Measurements from ENCODE around the gene HSPA13. TPM values are rescaled to one million over a fixed set of nuclear protein-coding genes. Genes with fewer than 3 reads are reported as not detected.
"Not testable (repeated sequence)": the region's sequence is repeated elsewhere in the genome, so short reads cannot be mapped to it uniquely, and the experiment has no call there.

Gene HSPA13
- total and polyA plus RNA-seq, 2 experiments from 2014 or later, result 51.6 to 76.2 TPM

DNA sequence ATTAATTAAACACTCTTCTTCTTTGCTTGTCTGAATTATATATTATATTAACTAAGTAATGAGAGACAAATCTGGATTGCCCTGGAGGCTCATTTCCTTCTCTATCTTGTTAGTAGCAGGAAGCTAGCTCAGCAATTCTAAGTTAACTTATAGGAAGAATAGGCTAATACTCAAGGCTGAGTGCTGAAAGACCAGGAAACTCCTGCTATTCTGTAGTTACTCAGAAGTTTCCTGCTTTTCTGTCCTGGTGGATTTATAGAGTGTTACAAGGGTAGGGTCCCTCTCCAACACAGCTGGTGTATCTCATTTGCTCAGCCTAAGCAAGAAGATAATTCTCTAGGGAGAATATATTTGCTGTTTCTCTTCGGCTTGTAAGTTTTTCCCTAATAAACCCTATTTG is 29.2 kb downstream of the HSPA13 start:
- H3K4me2 ChIP-seq (ENCODE audit: unreplicated experiment), result no peak overlapping the region
- no peaks in the 10 kb centered on the region for H3K79me2 ChIP-seq (ENCODE audit: insufficient read depth)
- H3K9ac ChIP-seq, result no peak overlapping the region
- H3K4me3 ChIP-seq, result no peak overlapping the region
- H3K27me3 ChIP-seq (replicated peaks; ENCODE audit: insufficient read depth), result no peaks in the 10 kb centered on the region
- 25 to 33% methylated on average over 1 of the region's 1 CpG for WGBS, 2 experiments (ENCODE audit: low coverage in 1 of 2, low lambda C conversion rate in 2 of 2, missing lambda C conversion rate in 2 of 2)
- H3F3A ChIP-seq (ENCODE audit: insufficient read depth), result no peaks in the 10 kb centered on the region
- no peaks in the 10 kb centered on the region for H3K9me2 ChIP-seq (ENCODE audit: insufficient read depth)
- TF ChIP-seq EZH2phosphoT487 (IDR thresholded peaks at IDR 0.05; ENCODE audit: insufficient read depth, low read depth), result no peak
- no peak for TF ChIP-seq EZH2 (IDR thresholded peaks at IDR 0.05; ENCODE audit: insufficient read depth, poor library complexity, severe bottlenecking)
- no peaks in the 10 kb centered on the region for H3K4me1 ChIP-seq (ENCODE audit: insufficient read depth)
- H3K36me3 ChIP-seq (ENCODE audit: low read depth), result no peaks in the 10 kb centered on the region
- H4K20me1 ChIP-seq (ENCODE audit: insufficient read depth), result no peaks in the 10 kb centered on the region
- H2AFZ ChIP-seq, result no peak overlapping the region
- in situ Hi-C loops (cut with MboI), result no loop called here
- no peak overlapping the region for H3K27ac ChIP-seq
- no peaks in the 10 kb centered on the region for H3K9me3 ChIP-seq (ENCODE audit: low read depth)
- DNase-seq, result no peak

- no peaks in the 10 kb centered on the region for H3K9me2 ChIP-seq (ENCODE audit: insufficient read depth)
- H3K36me3 ChIP-seq (ENCODE audit: low read depth), result no peaks in the 10 kb centered on the region
- no peak overlapping the region for H3K9ac ChIP-seq
- no peak overlapping the region for H3K4me2 ChIP-seq (ENCODE audit: unreplicated experiment)
- no peak overlapping the region for H2AFZ ChIP-seq
- DNase-seq, result no peak
- H3K79me2 ChIP-seq (ENCODE audit: insufficient read depth), result no peaks in the 10 kb centered on the region
- H4K20me1 ChIP-seq (ENCODE audit: insufficient read depth), result no peaks in the 10 kb centered on the region
- no peak for TF ChIP-seq EZH2 (IDR thresholded peaks at IDR 0.05; ENCODE audit: insufficient read depth, poor library complexity, severe bottlenecking)
- TF ChIP-seq EZH2phosphoT487 (IDR thresholded peaks at IDR 0.05; ENCODE audit: insufficient read depth, low read depth), result no peak
- no peaks in the 10 kb centered on the region for H3K9me3 ChIP-seq (ENCODE audit: low read depth)
- no peak overlapping the region for H3K27ac ChIP-seq
- H3K4me1 ChIP-seq (ENCODE audit: insufficient read depth), result no peaks in the 10 kb centered on the region
- no peaks in the 10 kb centered on the region for H3F3A ChIP-seq (ENCODE audit: insufficient read depth)
- H3K4me3 ChIP-seq, result no peak overlapping the region
- in situ Hi-C loops (cut with MboI), result no loop called here
- no peaks in the 10 kb centered on the region for H3K27me3 ChIP-seq (replicated peaks; ENCODE audit: insufficient read depth)
These were observed 29.7 kb downstream of the HSPA13 start for GRCh38 chr21:14353231-14353630.

GRCh38 chr21:14327346-14327745 is 55.6 kb downstream of the HSPA13 start:
- in situ Hi-C loops (cut with MboI); H3F3A ChIP-seq (ENCODE audit: insufficient read depth); H3K27me3 ChIP-seq (replicated peaks; ENCODE audit: insufficient read depth); H3K79me2 ChIP-seq (ENCODE audit: insufficient read depth); DNase-seq; H3K36me3 ChIP-seq (ENCODE audit: low read depth); H3K4me3 ChIP-seq; H3K27ac ChIP-seq; H3K9me3 ChIP-seq (ENCODE audit: low read depth); H4K20me1 ChIP-seq (ENCODE audit: insufficient read depth); H3K4me2 ChIP-seq (ENCODE audit: unreplicated experiment); H3K4me1 ChIP-seq (ENCODE audit: insufficient read depth); H3K9me2 ChIP-seq (ENCODE audit: insufficient read depth); H3K9ac ChIP-seq; H2AFZ ChIP-seq: not testable (repeated sequence)
- 32% methylated on average over 2 of the region's 2 CpGs for WGBS, 2 experiments (ENCODE audit: low coverage in 1 of 2, low lambda C conversion rate in 2 of 2, missing lambda C conversion rate in 2 of 2)

- no peak overlapping the region for H3K4me2 ChIP-seq (ENCODE audit: unreplicated experiment)
- H3K9me2 ChIP-seq (ENCODE audit: insufficient read depth), result no peaks in the 10 kb centered on the region
- whole genome bisulfite sequencing, 2 experiments (ENCODE audit: low coverage in 1 of 2, low lambda C conversion rate in 2 of 2, missing lambda C conversion rate in 2 of 2), result 16% methylated on average over 2 of the region's 2 CpGs
- in situ Hi-C loops (cut with MboI), result no loop called here
- no peaks in the 10 kb centered on the region for H3K79me2 ChIP-seq (ENCODE audit: insufficient read depth)
- H2AFZ ChIP-seq, result no peak overlapping the region
- H3K36me3 ChIP-seq (ENCODE audit: low read depth), result no peaks in the 10 kb centered on the region
- no peaks in the 10 kb centered on the region for H3K9me3 ChIP-seq (ENCODE audit: low read depth)
- no peaks in the 10 kb centered on the region for H3K4me1 ChIP-seq (ENCODE audit: insufficient read depth)
- H3K4me3 ChIP-seq, result no peak overlapping the region
- H3K9ac ChIP-seq, result no peak overlapping the region
- no peak for TF ChIP-seq EZH2phosphoT487 (IDR thresholded peaks at IDR 0.05; ENCODE audit: insufficient read depth, low read depth)
- TF ChIP-seq EZH2 (IDR thresholded peaks at IDR 0.05; ENCODE audit: insufficient read depth, poor library complexity, severe bottlenecking), result no peak
- no peaks in the 10 kb centered on the region for H3K27me3 ChIP-seq (replicated peaks; ENCODE audit: insufficient read depth)
- no peak for DNase-seq
- peaks cover 8% of the 10 kb centered on the region; the same call in 1 of the 2 replicates for H3F3A ChIP-seq (ENCODE audit: insufficient read depth)
- no peaks in the 10 kb centered on the region for H4K20me1 ChIP-seq (ENCODE audit: insufficient read depth)
- no peak overlapping the region for H3K27ac ChIP-seq
These were observed 57.4 kb downstream of the HSPA13 start for GRCh38 chr21:14325595-14325994.

Other genes with a start within 250 kb of the HSPA13 start
- not detected in 2 replicates for gene LIPI, start 172.2 kb downstream of the HSPA13 start, total RNA-seq (2014; rRNA removed; shearing (Covaris generic))
- gene LIPI, start 172.2 kb downstream of the HSPA13 start, polyA plus RNA-seq (2016; fragmentation: Nextera tagmentation; extraction: Ambion mirVana), result not detected in 2 replicates
- not detected in 2 replicates for gene RBM11, start 167.0 kb downstream of the HSPA13 start, total RNA-seq (2014; rRNA removed; shearing (Covaris generic))
- not detected in 2 replicates for gene RBM11, start 167.0 kb downstream of the HSPA13 start, polyA plus RNA-seq (2016; fragmentation: Nextera tagmentation; extraction: Ambion mirVana)
- gene SAMSN1, start 163.2 kb upstream of the HSPA13 start, total RNA-seq (2014; rRNA removed; shearing (Covaris generic)), result not detected in 2 replicates
- gene SAMSN1, start 163.2 kb upstream of the HSPA13 start, polyA plus RNA-seq (2016; fragmentation: Nextera tagmentation; extraction: Ambion mirVana), result not detected in 2 replicates

Measured in GM23248 (cell line).